Astrocyte of the cerebellum (primary cell): Measurements from ENCODE around the gene BCAS1.

Experiments used
- DNase-seq: peaks from one replicate; pipeline ENCODE4 v3.0.0-alpha.2; 2011; ENCODE audit warnings: low read depth
- H3K4me3 ChIP-seq: 2 replicates; pipeline ENCODE4 v1.5.1; 2011; ENCODE audit warnings: mild to moderate bottlenecking, low read depth, low read length, moderate library complexity
- in situ Hi-C: cut with HindIII; loops from 2 replicates; pipeline ENCODE4 v1.10.0; 2017; ENCODE audit warnings: low sequenced_read_pairs
- TF ChIP-seq, protein P1 (sequence below): IDR thresholded peaks from 2 replicates; pipeline ENCODE4 v1.5.1; 2012; ENCODE audit warnings: low read length, low read depth, moderate library complexity, mild to moderate bottlenecking; ENCODE audit errors: missing control alignments

BCAS1 gene

DNA sequence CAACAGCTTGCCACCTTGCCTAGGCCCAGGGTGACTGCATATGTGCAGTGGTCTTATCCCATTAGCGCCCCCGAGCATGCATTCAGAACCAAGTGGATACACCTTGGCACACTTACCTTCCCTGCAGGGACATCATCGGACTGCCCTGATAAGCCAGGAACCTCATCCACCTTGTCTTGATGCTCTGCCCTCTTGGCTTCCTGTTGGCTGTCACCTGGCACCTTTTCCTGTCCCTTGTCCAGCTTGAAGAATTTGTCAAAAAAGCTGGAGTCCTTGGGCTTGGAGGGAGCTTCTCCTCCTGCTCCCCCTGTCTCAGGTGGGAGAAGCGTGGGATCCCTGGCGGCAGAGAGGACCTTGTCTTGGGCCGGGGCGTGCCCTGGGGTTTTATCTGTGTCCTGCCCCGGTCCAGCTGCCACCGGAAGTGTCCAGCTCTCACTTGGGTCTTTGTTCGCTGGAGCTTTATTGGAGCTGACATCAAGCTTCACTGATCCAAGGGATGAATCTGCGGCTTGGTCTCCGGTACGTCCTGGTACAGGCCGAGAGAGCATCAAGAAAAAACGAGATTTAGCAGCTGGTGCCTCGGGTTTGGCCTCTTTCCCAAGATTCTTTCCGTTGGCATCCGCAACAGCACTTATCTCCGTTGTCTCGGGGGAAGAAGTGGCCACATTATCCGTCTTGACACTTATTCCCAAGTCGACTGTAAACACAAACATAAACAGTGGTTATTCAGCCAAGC lies 42.0 kb downstream of the BCAS1 start:
- no peak overlapping the region for H3K4me3 ChIP-seq
- TF ChIP-seq, protein P1, sequence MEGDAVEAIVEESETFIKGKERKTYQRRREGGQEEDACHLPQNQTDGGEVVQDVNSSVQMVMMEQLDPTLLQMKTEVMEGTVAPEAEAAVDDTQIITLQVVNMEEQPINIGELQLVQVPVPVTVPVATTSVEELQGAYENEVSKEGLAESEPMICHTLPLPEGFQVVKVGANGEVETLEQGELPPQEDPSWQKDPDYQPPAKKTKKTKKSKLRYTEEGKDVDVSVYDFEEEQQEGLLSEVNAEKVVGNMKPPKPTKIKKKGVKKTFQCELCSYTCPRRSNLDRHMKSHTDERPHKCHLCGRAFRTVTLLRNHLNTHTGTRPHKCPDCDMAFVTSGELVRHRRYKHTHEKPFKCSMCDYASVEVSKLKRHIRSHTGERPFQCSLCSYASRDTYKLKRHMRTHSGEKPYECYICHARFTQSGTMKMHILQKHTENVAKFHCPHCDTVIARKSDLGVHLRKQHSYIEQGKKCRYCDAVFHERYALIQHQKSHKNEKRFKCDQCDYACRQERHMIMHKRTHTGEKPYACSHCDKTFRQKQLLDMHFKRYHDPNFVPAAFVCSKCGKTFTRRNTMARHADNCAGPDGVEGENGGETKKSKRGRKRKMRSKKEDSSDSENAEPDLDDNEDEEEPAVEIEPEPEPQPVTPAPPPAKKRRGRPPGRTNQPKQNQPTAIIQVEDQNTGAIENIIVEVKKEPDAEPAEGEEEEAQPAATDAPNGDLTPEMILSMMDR = no peak
- in situ Hi-C loops = no loop called here
- DNase-seq = no peak

DNA sequence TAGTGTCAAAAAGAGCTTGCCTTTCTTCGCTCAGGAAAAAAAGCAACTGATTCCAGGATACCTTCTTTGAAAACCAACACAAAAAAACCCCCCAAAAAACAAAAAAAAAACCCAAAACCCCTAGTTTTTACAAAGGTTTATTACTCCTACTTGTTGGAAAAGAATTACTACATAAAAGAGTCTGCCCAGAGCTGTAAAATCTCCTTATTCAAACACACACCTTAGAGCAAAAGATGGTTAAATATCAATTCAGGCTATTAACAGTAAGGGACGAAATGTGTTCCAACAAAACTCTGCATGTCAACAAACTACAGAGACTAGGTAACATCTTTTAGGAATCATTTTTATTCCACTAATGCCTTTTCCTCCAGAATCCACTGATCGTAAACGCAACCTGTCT lies 42.7 kb downstream of the BCAS1 start:
- no peak overlapping the region for H3K4me3 ChIP-seq
- in situ Hi-C loops = no loop called here
- no peak for DNase-seq
- TF ChIP-seq, protein P1 = no peak

DNA sequence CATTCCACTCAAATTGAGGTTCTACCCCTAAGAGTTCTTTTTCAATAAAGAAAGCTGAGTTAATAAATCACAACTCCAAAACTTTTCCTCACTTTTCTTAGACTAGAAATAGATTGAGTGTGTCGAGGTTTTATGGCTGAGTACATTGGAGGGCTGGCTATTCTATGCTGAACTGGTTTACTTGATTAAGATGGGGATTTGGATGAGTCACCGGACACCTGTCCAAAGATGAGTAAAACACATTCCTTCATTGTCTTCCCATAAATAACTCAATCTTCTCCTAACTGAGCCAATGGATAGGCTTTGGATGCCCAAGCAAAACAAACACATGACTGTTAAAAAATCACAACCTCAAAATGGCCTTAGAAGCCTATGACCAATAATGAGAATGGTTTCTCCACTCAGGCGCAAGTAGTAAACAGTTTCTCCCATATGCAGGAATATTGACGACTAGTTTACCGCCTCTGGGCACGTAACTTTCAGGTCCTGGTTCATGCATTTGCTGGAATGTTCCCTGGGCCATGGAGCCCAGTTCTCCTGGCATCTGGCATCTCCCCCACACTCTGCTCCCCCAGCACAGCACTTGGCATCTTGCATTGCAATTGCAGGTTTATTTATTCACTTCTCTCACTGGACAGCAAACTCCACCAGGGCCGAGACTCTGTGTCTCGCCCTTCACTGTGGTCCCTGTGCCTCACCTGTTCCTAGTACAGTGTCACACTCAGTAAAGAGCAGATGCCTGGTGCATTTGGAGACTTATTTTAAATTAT lies 43.9 kb downstream of the BCAS1 start:
- DNase-seq = no peak
- no peak overlapping the region for H3K4me3 ChIP-seq
- in situ Hi-C loops = no loop called here
- TF ChIP-seq, protein P1 = no peak

DNA sequence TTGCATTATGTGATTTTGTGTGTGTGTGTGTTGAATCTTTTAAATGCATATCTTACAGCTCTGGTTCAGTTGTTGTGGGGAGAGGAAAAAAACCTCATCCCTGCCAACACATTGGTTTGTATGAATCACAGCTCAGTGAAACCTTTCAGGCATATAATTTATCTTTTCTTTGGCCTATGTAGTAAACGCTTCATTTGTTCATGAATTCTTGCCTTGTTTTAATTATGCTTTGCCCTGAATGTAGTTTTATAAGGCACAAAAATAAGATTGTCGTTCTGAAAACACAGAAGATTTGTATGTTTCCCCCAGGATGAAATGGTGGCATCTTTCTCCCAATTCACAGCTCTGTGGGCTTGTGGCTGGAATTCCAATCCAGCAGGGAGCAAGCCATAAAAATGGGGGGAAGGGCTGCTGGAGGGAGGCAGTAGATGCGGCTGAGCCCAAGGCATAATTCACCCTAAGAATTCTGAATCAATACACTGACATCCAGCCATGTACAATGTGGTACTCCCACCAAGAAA lies 45.1 kb downstream of the BCAS1 start:
- TF ChIP-seq, protein P1 = no peak
- peak; percentile 80 for DNase-seq
- no peak overlapping the region for H3K4me3 ChIP-seq
- in situ Hi-C loops = no loop called here

DNA sequence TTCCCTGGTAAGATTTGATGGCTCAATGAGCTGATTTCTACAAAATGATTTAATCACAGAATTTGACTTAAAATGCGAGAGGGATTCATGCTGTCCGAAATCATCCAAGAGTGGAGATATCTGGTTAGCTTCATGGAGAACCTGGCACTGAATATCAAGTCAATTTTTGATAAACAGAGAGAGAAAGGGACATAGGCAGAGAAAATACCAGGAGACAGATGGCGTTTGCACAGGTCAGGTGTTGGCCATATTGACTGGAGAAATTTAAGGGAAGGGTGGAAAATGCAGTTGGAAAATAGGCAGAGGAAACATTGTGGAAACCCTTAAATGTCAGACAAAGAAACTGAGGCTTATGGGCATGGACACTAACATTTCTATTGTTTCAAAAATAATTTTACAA lies 47.0 kb downstream of the BCAS1 start:
- in situ Hi-C loops = no loop called here
- no peak overlapping the region for H3K4me3 ChIP-seq
- no peak for DNase-seq
- TF ChIP-seq, protein P1 = no peak

DNA sequence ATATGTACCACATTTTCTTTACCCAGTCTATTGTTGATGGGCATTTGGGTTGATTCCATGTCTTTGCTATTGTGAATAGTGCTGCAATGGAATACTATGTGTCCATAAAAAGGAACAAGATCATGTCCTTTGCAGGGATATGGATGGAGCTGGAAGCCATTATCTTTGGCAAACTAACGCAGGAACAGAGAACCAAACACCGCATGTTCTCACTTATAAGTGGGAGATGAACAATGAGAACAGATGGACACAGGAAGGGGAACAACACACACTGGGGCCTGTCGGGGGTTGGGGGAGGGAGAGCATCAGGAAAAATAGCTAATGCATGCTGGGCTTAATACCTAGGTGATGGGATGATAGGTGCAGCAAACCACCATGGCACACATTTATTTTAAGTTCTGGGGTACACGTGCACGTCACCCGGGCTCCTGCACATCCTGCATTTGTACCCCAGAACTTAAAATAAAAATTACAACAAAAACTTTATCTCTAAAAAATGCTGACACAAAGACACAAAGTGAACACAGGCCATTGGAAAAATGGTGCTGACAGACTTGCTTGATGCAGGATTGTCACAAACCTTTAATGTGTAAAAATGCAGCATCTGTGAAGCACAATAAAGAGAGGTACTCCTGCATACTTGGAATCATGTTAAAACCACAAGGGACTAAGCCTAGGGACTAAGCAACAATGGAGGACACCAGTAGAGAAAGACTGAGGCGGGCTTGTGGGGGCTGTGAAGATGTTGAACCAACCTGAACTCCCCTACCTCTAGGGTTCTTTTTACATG lies 48.8 kb downstream of the BCAS1 start:
- TF ChIP-seq, protein P1 = no peak
- H3K4me3 ChIP-seq = no peak overlapping the region
- DNase-seq = no peak
- in situ Hi-C loops = no loop called here
